GM12878 (cell line): ENCODE results near the gene MAST3. TPM values are rescaled to one million over a fixed set of nuclear protein-coding genes. Genes with fewer than 3 reads are reported as not detected.
A peak's percentile ranks its signal among the peaks of the same experiment; 100 is the strongest.

ENCODE experiments used
- ATAC-seq: fragments of 200-7000 bp; cut with Tn5 transposase; 3 replicates; pipeline ENCODE4 v1.9.1; 2020; ENCODE audit warnings: mild to moderate bottlenecking, moderate library complexity
- BruUV-seq: library from RNA; stranded (reverse); fragments of 400-500 nt; replicated peaks from 2 replicates; lab custom pipeline; 2021; lab: Mats Ljungman, UMichigan
- CTCF ChIA-PET: fragments of 300-600 bp; sonication (Branson Sonifier 250); formaldehyde crosslinking; extraction: SDS; loops from one replicate; lab custom pipeline; 2021; ENCODE audit warnings: inconsistent platforms; lab: Yijun Ruan, JAX
- POLR2A ChIA-PET: fragments of 350-600 bp; formaldehyde crosslinking; extraction: SDS; loops from one replicate; lab custom pipeline; 2021; ENCODE audit warnings: inconsistent platforms; lab: Charles Lee
- RAD21 ChIA-PET: fragments of 300-600 bp; sonication (Branson Sonifier 250); formaldehyde crosslinking; loops from one replicate; lab custom pipeline; 2023; ENCODE audit warnings: antibody characterized with exemption; ENCODE audit not compliant: unreplicated experiment; lab: Charles Lee
- SMC1A ChIA-PET: fragments of 300-600 bp; sonication (Branson Sonifier 250); formaldehyde crosslinking; loops from one replicate; lab custom pipeline; 2023; ENCODE audit not compliant: unreplicated experiment, uncharacterized antibody; lab: Charles Lee
- DNase-seq: peaks from one replicate; pipeline ENCODE4 v3.0.0-alpha.2; 2011; ENCODE audit warnings: low read depth, low spot score
- FAIRE-seq: peaks from 3 replicates; lab custom pipeline; 2011; peaks lifted over from hg19 to GRCh38; lab: Jason Lieb, UNC
- H2AFZ ChIP-seq: 2 replicates; pipeline ENCODE4 v1.6.0; 2011; ENCODE audit warnings: low read depth, low read length, control low read depth; ENCODE audit not compliant: control insufficient read depth
- H3K27ac ChIP-seq: 2 replicates; pipeline ENCODE4 v1.5.1; 2011; ENCODE audit warnings: control low read depth; ENCODE audit not compliant: control insufficient read depth, insufficient read depth
- H3K27me3 ChIP-seq, 2 experiments: replicated peaks in 1 of 2; 2 replicates each; pipeline versions ENCODE4 v1.6.0 to v1.6.1; 2011; ENCODE audit warnings: low read length in 1 of 2; ENCODE audit not compliant: control insufficient read depth in 2 of 2, insufficient read depth in 2 of 2
- H3K36me3 ChIP-seq, 2 experiments: 2 replicates each; pipeline ENCODE4 v1.5.1; 2011; ENCODE audit warnings: low read length in 1 of 2; ENCODE audit not compliant: control insufficient read depth in 2 of 2, insufficient read depth in 2 of 2
- H3K4me1 ChIP-seq: 2 replicates; pipeline ENCODE4 v1.6.1; 2011; ENCODE audit warnings: mild to moderate bottlenecking, low read length, moderate library complexity, mixed read lengths; ENCODE audit not compliant: control insufficient read depth, insufficient read depth
- H3K4me2 ChIP-seq: 2 replicates; pipeline ENCODE4 v1.6.0; 2011; ENCODE audit warnings: control low read depth; ENCODE audit not compliant: control insufficient read depth, insufficient read depth
- H3K4me3 ChIP-seq: fragments of 200-600 bp; sonication (generic); 2 replicates; pipeline ENCODE4 v1.5.1; 2016
- H3K79me2 ChIP-seq: 2 replicates; pipeline ENCODE4 v1.6.0; 2011; ENCODE audit warnings: low read length; ENCODE audit not compliant: control insufficient read depth, insufficient read depth
- H3K9ac ChIP-seq: 2 replicates; pipeline ENCODE4 v1.8.0; 2011; ENCODE audit warnings: low read length, control low read depth, mixed read lengths; ENCODE audit not compliant: control insufficient read depth, insufficient read depth
- H3K9me3 ChIP-seq: replicated peaks from 3 replicates; pipeline ENCODE4 v1.5.1; 2011; ENCODE audit warnings: mild to moderate bottlenecking, low read length; ENCODE audit not compliant: control insufficient read depth, insufficient read depth
- H4K20me1 ChIP-seq: 2 replicates; pipeline ENCODE4 v1.6.0; 2011; ENCODE audit not compliant: control insufficient read depth, insufficient read depth
- CBX3 ChIP-seq: fragments of 200-600 bp; sonication (generic); IDR thresholded peaks from 2 replicates; pipeline ENCODE4 v1.6.1; 2016; ENCODE audit warnings: low read depth, borderline replicate concordance
- POLR2A ChIP-seq: IDR thresholded peaks from 2 replicates; pipeline ENCODE4 v1.6.1; 2011; ENCODE audit warnings: low read depth, mild to moderate bottlenecking, low read length
- RAD21 ChIP-seq: IDR thresholded peaks from 2 replicates; pipeline ENCODE4 v1.6.1; 2011; ENCODE audit warnings: mild to moderate bottlenecking, low read depth, low read length, moderate library complexity; ENCODE audit not compliant: insufficient read depth
- STAT1 ChIP-seq: fragments of 450-650 bp; conservative IDR thresholded peaks from 2 replicates; pipeline ENCODE4 v1.6.1; 2014; ENCODE audit warnings: antibody characterized with exemption, mild to moderate bottlenecking
- TAF1 ChIP-seq: IDR thresholded peaks from 2 replicates; pipeline ENCODE4 v1.6.1; 2011; ENCODE audit warnings: mild to moderate bottlenecking, low read depth, low read length, borderline replicate concordance
- TARDBP ChIP-seq: IDR thresholded peaks from 2 replicates; pipeline ENCODE4 v1.6.1; 2016; ENCODE audit warnings: borderline replicate concordance
- WRNIP1 ChIP-seq: IDR thresholded peaks from 2 replicates; pipeline ENCODE4 v1.6.1; 2011; ENCODE audit warnings: low read depth, low read length, improper control_type of control experiment, borderline replicate concordance
- WGBS: methylation state at CpG from one replicate; pipeline ENCODE4 v1.1.6; 2016; ENCODE audit warnings: low lambda C conversion rate; ENCODE audit not compliant: insufficient replicate concordance, insufficient coverage; ENCODE audit errors: missing lambda C conversion rate; 5-methylcytosine and 5-hydroxymethylcytosine counted together
- in situ Hi-C: fragments of 300-500 bp; cut with MboI; formaldehyde crosslinking; loops from 9 replicates; pipeline ENCODE4 v1.14.3; 2018; ENCODE audit warnings: mixed read lengths
- intact Hi-C: fragments of 100-400 bp; cut with micrococcal nuclease; formaldehyde crosslinking; loops from one replicate; pipeline ENCODE4 v1.14.2; 2022; ENCODE audit not compliant: unreplicated experiment
- polyA plus RNA-seq, 11 experiments: library from polyadenylated mRNA; depleted of rRNA in 4 of 11; unstranded in 6 of 11; stranded (reverse) in 5 of 11; fragments of >200 nt; fragmentation: Nextera tagmentation in 4 of 11; fragmentation: Illumina TruSeq in 1 of 11; extraction: Ambion mirVana in 4 of 11; extraction: Trizol in 1 of 11; gene quantifications; 1 replicate in 1 of 11; 2 replicates in 10 of 11; pipeline versions ENCODE4 v1.2.1 to v1.2.3, GENCODE V29; 2011 to 2016; ENCODE audit warnings: inconsistent platforms in 2 of 11, missing spikeins in 2 of 11, low read depth in 1 of 11
- total RNA-seq, 4 experiments: library from RNA; depleted of rRNA in 3 of 4; stranded (reverse); fragments of >200 nt in 3 of 4; fragmentation: Illumina TruSeq in 1 of 4; extraction: Trizol in 1 of 4; gene quantifications; 2 replicates each; pipeline versions ENCODE4 v1.2.1 to v1.2.3, GENCODE V29; 2013 to 2021
- TF ChIP-seq, protein P1 (sequence below): IDR thresholded peaks from 2 replicates; pipeline ENCODE4 v1.6.1; 2012; ENCODE audit warnings: mild to moderate bottlenecking, low read depth, low read length
- TF ChIP-seq, protein P2 (sequence below): fragments of 450-650 bp; IDR thresholded peaks from 2 replicates; pipeline ENCODE4 v1.6.1; 2017; ENCODE audit warnings: mild to moderate bottlenecking, moderate library complexity

The MAST3 gene
- total and polyA plus RNA-seq, 10 of the 15 experiments (the other 5 are each of a cell fraction or from before 2014, with no cell fraction given) = 3.0 to 22.2 (median 7.5) TPM

DNA sequence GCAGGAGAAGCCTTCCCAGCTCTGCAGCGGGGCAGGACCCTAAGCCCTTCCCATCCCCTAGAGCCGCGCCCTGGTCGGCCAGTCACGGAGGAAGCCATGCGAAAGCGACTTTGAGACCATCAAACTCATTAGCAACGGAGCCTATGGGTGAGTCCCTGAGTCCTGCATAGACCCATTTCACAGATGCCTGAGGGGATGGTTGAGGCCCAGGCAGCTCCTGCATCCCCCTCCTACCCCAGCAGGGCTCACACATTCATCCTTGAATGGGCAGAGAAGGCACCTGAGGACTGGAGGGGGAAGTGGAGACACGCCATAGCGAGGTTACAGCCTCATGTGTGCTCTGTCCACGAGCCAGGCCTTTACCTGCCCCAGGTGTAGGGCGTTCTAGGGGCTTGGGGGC, 31.2 kb downstream of the MAST3 start:
- Histone ChIP-seq H3K4me2 (no peak overlapping the region), H2AFZ (no peak overlapping the region), H3K27ac (no peak overlapping the region), H3K9ac (no peak overlapping the region), H3K79me2 (no peaks in the 10 kb centered on the region), H3K4me3 (no peak overlapping the region), H3K36me3 (peaks cover 17 to 22% of the 10 kb centered on the region in 2 experiments; a peak in 3 of 4 replicates), H3K4me1 (no peaks in the 10 kb centered on the region), H4K20me1 (no peaks in the 10 kb centered on the region), H3K27me3 (no peaks in the 10 kb centered on the region), H3K9me3 (no peaks in the 10 kb centered on the region)
- SMC1A ChIA-PET = no interaction called here
- intact Hi-C loops (no loop called here), in situ Hi-C loops (no loop called here)
- BruUV-seq = no TSS peak
- no peak for DNase-seq
- no peak for FAIRE-seq
- TF ChIP-seq POLR2A = peak; percentile 30; the same call in 1 of the 2 replicates
- TF ChIP-seq TAF1 = no peak
- no peak for TF ChIP-seq TARDBP
- TF ChIP-seq, protein P1, sequence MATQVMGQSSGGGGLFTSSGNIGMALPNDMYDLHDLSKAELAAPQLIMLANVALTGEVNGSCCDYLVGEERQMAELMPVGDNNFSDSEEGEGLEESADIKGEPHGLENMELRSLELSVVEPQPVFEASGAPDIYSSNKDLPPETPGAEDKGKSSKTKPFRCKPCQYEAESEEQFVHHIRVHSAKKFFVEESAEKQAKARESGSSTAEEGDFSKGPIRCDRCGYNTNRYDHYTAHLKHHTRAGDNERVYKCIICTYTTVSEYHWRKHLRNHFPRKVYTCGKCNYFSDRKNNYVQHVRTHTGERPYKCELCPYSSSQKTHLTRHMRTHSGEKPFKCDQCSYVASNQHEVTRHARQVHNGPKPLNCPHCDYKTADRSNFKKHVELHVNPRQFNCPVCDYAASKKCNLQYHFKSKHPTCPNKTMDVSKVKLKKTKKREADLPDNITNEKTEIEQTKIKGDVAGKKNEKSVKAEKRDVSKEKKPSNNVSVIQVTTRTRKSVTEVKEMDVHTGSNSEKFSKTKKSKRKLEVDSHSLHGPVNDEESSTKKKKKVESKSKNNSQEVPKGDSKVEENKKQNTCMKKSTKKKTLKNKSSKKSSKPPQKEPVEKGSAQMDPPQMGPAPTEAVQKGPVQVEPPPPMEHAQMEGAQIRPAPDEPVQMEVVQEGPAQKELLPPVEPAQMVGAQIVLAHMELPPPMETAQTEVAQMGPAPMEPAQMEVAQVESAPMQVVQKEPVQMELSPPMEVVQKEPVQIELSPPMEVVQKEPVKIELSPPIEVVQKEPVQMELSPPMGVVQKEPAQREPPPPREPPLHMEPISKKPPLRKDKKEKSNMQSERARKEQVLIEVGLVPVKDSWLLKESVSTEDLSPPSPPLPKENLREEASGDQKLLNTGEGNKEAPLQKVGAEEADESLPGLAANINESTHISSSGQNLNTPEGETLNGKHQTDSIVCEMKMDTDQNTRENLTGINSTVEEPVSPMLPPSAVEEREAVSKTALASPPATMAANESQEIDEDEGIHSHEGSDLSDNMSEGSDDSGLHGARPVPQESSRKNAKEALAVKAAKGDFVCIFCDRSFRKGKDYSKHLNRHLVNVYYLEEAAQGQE = no peak
- TF ChIP-seq STAT1 = no peak
- no peak for TF ChIP-seq CBX3
- TF ChIP-seq WRNIP1 = no peak
- no peak for TF ChIP-seq RAD21
- TF ChIP-seq, protein P2, sequence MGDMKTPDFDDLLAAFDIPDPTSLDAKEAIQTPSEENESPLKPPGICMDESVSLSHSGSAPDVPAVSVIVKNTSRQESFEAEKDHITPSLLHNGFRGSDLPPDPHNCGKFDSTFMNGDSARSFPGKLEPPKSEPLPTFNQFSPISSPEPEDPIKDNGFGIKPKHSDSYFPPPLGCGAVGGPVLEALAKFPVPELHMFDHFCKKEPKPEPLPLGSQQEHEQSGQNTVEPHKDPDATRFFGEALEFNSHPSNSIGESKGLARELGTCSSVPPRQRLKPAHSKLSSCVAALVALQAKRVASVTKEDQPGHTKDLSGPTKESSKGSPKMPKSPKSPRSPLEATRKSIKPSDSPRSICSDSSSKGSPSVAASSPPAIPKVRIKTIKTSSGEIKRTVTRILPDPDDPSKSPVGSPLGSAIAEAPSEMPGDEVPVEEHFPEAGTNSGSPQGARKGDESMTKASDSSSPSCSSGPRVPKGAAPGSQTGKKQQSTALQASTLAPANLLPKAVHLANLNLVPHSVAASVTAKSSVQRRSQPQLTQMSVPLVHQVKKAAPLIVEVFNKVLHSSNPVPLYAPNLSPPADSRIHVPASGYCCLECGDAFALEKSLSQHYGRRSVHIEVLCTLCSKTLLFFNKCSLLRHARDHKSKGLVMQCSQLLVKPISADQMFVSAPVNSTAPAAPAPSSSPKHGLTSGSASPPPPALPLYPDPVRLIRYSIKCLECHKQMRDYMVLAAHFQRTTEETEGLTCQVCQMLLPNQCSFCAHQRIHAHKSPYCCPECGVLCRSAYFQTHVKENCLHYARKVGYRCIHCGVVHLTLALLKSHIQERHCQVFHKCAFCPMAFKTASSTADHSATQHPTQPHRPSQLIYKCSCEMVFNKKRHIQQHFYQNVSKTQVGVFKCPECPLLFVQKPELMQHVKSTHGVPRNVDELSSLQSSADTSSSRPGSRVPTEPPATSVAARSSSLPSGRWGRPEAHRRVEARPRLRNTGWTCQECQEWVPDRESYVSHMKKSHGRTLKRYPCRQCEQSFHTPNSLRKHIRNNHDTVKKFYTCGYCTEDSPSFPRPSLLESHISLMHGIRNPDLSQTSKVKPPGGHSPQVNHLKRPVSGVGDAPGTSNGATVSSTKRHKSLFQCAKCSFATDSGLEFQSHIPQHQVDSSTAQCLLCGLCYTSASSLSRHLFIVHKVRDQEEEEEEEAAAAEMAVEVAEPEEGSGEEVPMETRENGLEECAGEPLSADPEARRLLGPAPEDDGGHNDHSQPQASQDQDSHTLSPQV = no peak
- ATAC-seq = no peak
- POLR2A ChIA-PET = no interaction called here
- CTCF ChIA-PET = interaction anchor here (0.5 to 0.7 kb wide), 2 partner anchors 167 to 250 kb away, joined by 3 read pairs; no protein-coding TSS in a partner anchor
- 94% methylated on average over 12 of the region's 12 CpGs for WGBS
- RAD21 ChIA-PET = no interaction called here
